NB4 (cell line): ENCODE data around the gene COBL.

Experiments used
- POLR2A ChIP-seq: IDR thresholded peaks from 2 replicates; pipeline ENCODE4 v1.6.1; 2011; ENCODE audit warnings: mild to moderate bottlenecking; ENCODE audit not compliant: insufficient read length; ENCODE audit errors: extremely low read depth
- TF ChIP-seq, protein P1 (sequence below): IDR thresholded peaks from 2 replicates; pipeline ENCODE4 v1.6.1; 2011; ENCODE audit warnings: low read depth, low read length
- TF ChIP-seq, protein P2 (sequence below): IDR thresholded peaks from one replicate; pipeline ENCODE4 v1.5.1; 2012; ENCODE audit warnings: low read depth, low read length

DNA sequence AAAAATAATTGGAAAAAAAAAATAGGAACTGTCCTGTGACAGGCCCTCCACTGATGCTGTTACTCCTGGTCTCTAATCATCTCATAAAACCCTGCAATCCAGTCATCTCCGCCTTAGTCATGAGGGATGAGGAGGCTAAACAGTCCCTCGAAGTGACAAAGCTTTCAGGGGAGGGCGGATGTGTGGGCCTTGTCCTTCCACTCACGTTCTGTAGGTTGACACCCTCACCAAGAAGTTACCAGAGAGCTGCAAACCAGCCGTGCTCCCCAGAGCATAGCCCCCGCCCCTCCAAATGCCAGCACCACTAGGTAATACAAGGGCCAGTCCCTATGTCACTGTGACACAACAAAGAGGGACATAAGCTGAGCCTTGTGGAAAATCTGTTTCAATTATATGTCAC is 11.9 kb downstream of the COBL start:
- TF ChIP-seq, protein P1, sequence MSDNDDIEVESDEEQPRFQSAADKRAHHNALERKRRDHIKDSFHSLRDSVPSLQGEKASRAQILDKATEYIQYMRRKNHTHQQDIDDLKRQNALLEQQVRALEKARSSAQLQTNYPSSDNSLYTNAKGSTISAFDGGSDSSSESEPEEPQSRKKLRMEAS: no peak
- TF ChIP-seq, protein P2, sequence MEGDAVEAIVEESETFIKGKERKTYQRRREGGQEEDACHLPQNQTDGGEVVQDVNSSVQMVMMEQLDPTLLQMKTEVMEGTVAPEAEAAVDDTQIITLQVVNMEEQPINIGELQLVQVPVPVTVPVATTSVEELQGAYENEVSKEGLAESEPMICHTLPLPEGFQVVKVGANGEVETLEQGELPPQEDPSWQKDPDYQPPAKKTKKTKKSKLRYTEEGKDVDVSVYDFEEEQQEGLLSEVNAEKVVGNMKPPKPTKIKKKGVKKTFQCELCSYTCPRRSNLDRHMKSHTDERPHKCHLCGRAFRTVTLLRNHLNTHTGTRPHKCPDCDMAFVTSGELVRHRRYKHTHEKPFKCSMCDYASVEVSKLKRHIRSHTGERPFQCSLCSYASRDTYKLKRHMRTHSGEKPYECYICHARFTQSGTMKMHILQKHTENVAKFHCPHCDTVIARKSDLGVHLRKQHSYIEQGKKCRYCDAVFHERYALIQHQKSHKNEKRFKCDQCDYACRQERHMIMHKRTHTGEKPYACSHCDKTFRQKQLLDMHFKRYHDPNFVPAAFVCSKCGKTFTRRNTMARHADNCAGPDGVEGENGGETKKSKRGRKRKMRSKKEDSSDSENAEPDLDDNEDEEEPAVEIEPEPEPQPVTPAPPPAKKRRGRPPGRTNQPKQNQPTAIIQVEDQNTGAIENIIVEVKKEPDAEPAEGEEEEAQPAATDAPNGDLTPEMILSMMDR: no peak
- TF ChIP-seq POLR2A: no peak
